IPS-18a (cell line): ENCODE data around the gene PYGB.

Experiments used
- H3K27ac ChIP-seq: one replicate; pipeline ENCODE4 v1.5.1; 2013; ENCODE audit warnings: low read length
- H3K27me3 ChIP-seq: one replicate; pipeline ENCODE4 v1.6.1; 2013; ENCODE audit warnings: mild to moderate bottlenecking, low read length; ENCODE audit not compliant: control insufficient read depth, insufficient read depth
- H3K36me3 ChIP-seq: one replicate; pipeline ENCODE4 v1.6.1; 2013; ENCODE audit warnings: low read depth, low read length; ENCODE audit not compliant: control insufficient read depth
- H3K4me1 ChIP-seq: one replicate; pipeline ENCODE4 v1.6.1; 2013; ENCODE audit warnings: low read depth, low read length; ENCODE audit not compliant: control insufficient read depth
- H3K4me3 ChIP-seq: one replicate; pipeline ENCODE4 v1.5.1; 2013; ENCODE audit warnings: low read length
- H3K9ac ChIP-seq: one replicate; pipeline ENCODE4 v1.6.1; 2013; ENCODE audit warnings: mild to moderate bottlenecking, low read length, moderate library complexity
- H3K9me3 ChIP-seq: one replicate; pipeline ENCODE4 v1.6.1; 2013; ENCODE audit warnings: low read depth, low read length; ENCODE audit not compliant: control insufficient read depth

Gene PYGB

DNA sequence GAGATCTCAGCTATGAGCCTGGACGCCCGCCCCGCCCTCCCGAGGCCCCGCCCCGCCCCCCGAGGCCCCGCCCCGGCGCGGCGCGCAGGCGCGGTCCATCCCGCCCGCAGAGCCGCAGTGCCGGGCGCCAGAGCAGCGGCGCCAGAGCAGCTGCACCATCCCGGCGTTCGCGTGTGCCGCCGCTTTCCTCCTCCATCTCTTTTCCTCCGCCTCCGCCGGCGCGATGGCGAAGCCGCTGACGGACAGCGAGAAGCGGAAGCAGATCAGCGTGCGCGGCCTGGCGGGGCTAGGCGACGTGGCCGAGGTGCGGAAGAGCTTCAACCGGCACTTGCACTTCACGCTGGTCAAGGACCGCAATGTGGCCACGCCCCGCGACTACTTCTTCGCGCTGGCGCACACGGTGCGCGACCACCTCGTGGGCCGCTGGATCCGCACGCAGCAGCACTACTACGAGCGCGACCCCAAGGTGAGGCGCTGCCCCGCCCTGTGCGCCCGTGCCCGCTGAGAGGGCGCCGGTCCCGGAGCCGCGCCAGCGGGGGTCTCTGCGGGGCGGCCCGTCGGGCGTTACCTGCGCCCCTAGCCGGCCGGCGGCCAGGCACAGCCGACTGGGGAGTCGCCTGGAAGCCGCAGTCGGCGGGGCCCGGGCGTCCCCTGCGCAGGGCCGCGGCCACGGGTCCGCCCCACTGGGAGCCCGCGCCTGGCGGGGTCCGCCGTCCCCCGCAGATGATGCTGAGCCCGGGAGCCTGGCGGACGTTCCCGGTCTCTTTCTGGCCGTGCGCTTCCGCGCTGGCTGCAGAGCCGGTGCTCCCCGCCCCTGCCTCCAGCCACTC, at the start of gene PYGB:
TSS of gene PYGB (plus strand) at position 130 of the 830 bp plus-strand sequence. CDS start at position 224, 94 bp downstream.
- Histone ChIP-seq H3K36me3 (no peaks in the 10 kb centered on the region), H3K27me3 (peaks cover 14% of the 10 kb centered on the region), H3K4me3 (peak within 1 kb of the TSS; percentile 87), H3K4me1 (peaks cover 14% of the 10 kb centered on the region), H3K27ac (no peak within 1 kb of the TSS), H3K9me3 (no peaks in the 10 kb centered on the region), H3K9ac (peak within 1 kb of the TSS; percentile 77)

- Histone ChIP-seq H3K27me3 (peaks cover 6% of the 10 kb centered on the region), H3K9me3 (no peaks in the 10 kb centered on the region), H3K9ac (no peak overlapping the region), H3K4me1 (peaks cover 21% of the 10 kb centered on the region), H3K36me3 (no peaks in the 10 kb centered on the region), H3K4me3 (no peak overlapping the region), H3K27ac (no peak overlapping the region)
Observed at GRCh38 chr20:25198663-25199383, 49.1 kb upstream of the PYGB start.

DNA sequence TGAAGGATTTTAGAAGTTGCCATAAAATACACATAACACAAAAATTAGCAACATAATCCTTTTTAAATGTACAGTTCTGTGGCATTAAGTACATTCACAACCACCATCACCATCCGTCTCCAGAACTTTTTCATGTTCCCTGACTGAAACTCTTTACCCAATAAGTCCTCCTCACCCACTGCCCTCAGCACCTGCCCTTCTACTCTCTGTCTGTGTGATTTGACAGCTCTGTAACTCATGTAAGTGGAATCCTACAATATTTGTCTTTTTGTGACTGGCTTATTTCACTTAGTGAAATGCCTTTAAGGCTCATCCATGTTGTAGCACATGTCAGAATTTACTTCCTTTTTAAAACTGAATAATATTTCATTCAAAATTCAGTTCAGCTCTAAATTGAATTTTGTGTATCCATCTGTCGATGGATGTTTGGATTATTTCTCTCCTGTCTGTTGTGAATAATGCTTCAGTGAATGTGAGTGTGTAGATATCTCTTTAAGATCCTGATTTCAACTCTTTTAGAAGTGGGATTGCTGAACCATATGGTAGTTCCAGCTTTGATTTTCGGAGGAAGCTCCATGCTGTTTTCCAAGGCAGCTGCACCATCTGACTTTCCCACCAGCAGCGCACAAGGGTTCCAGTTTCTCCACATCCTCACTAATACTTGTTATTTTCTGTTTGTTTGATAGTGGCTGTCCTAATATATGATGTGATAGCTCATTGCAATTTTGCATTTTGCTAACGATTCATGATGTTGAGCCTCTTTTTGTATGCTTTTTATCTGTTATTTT, 48.2 kb upstream of the PYGB start:
- no peak overlapping the region for H3K9ac ChIP-seq
- H3K4me1 ChIP-seq: peaks cover 21% of the 10 kb centered on the region
- H3K36me3 ChIP-seq: no peaks in the 10 kb centered on the region
- H3K4me3 ChIP-seq: no peak overlapping the region
- H3K27me3 ChIP-seq: peaks cover 6% of the 10 kb centered on the region
- no peak overlapping the region for H3K27ac ChIP-seq
- H3K9me3 ChIP-seq: no peaks in the 10 kb centered on the region

DNA sequence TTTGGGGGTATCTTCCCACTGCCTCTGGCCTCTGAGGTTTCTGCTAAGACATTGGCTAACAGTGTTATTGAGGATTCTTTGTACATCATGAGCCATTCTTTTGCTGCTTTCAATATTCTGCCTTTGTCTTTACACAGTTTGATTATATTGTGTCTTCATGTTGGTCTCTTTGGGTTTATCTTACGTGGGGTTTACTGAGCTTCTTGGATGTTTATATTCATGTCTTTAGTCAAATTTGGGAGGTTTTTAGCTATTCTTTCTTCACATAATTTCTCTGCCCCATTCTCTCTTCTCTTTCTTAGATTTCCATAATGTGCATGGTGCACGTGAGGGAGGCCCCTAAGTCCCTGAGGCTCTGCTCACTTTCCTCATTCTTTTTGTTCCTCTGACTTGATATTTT, 44.8 kb upstream of the PYGB start:
- H3K9me3 ChIP-seq: no peaks in the 10 kb centered on the region
- no peaks in the 10 kb centered on the region for H3K27me3 ChIP-seq
- no peak overlapping the region for H3K9ac ChIP-seq
- H3K4me1 ChIP-seq: peaks cover 13% of the 10 kb centered on the region
- H3K27ac ChIP-seq: no peak overlapping the region
- H3K4me3 ChIP-seq: no peak overlapping the region
- no peaks in the 10 kb centered on the region for H3K36me3 ChIP-seq

GRCh38 chr20:25203871-25204320, 44.0 kb upstream of the PYGB start:
- H3K27me3 ChIP-seq: no peaks in the 10 kb centered on the region
- no peak overlapping the region for H3K9ac ChIP-seq
- no peaks in the 10 kb centered on the region for H3K9me3 ChIP-seq
- no peak overlapping the region for H3K4me3 ChIP-seq
- peaks cover 9% of the 10 kb centered on the region for H3K4me1 ChIP-seq
- no peak overlapping the region for H3K27ac ChIP-seq
- no peaks in the 10 kb centered on the region for H3K36me3 ChIP-seq

- H3K27ac ChIP-seq: no peak overlapping the region
- no peak overlapping the region for H3K4me3 ChIP-seq
- H3K36me3 ChIP-seq: no peaks in the 10 kb centered on the region
- peaks cover 3% of the 10 kb centered on the region for H3K4me1 ChIP-seq
- H3K9me3 ChIP-seq: no peaks in the 10 kb centered on the region
- no peaks in the 10 kb centered on the region for H3K27me3 ChIP-seq
- H3K9ac ChIP-seq: no peak overlapping the region
Observed at GRCh38 chr20:25204550-25205276, 43.2 kb upstream of the PYGB start.

DNA sequence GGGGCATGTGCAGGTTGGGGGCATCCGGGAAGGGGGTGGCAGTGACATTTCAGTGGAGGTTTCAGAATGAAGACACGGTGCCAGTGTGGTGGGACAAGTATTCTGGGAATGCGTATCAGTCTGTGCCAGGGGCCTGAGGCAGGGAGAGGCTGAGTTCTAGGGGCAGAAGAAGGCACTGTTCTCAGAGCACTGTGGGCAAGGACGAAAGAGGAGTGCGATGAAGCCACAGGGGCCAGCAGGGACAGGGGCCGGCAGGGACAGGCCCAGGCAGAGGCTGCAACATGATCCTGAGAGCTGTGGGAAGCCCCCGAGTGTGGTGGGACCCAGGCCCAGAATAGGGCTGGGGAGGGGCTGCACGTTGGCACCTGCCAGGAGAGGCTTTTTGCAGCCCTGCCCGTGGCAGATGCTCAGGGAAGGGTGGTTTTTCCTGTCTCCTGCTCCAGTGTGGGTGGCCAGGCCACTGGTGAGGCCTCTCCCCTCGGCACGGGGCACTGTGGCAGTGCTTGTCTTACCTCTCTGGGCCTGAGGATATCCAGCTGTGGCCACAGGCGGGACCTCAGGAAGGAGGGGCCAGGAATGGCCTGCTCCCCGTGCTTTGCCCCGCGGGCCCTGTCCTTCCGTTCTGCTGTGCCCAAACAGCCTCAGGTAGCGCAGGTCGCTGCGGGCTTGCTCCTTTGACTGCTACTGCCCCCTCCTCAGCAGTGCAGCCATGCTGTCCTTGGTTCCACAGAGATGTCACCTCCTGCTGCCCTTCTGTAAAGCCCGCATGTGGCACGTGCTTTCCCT, 42.4 kb upstream of the PYGB start:
- H3K4me3 ChIP-seq: no peak overlapping the region
- no peaks in the 10 kb centered on the region for H3K9me3 ChIP-seq
- H3K27me3 ChIP-seq: no peaks in the 10 kb centered on the region
- no peaks in the 10 kb centered on the region for H3K4me1 ChIP-seq
- H3K36me3 ChIP-seq: no peaks in the 10 kb centered on the region
- H3K9ac ChIP-seq: no peak overlapping the region
- H3K27ac ChIP-seq: no peak overlapping the region

DNA sequence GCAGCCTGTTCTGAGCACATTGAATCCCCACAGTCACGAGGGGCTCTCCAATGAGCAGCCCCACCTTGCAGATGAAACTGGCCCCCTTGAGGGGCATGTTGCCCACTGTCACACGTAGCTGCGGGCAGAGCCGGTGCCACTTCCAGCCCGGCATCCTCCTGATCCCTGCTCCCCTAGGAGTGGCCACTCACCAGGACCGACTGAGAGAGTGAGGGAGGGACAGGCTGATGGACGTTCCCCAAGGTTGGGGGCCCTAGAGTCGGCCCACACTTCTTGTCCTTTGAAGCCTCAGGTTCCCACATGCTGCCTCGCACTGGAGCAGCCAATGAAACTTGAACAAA, 41.9 kb upstream of the PYGB start:
- Histone ChIP-seq H3K4me1 (no peaks in the 10 kb centered on the region), H3K9ac (no peak overlapping the region), H3K36me3 (no peaks in the 10 kb centered on the region), H3K9me3 (no peaks in the 10 kb centered on the region), H3K27ac (no peak overlapping the region), H3K27me3 (no peaks in the 10 kb centered on the region), H3K4me3 (no peak overlapping the region)

- Histone ChIP-seq H3K27ac (no peak overlapping the region), H3K4me1 (no peaks in the 10 kb centered on the region), H3K9me3 (no peaks in the 10 kb centered on the region), H3K9ac (no peak overlapping the region), H3K4me3 (no peak overlapping the region), H3K36me3 (no peaks in the 10 kb centered on the region), H3K27me3 (no peaks in the 10 kb centered on the region)
Observed at GRCh38 chr20:25206548-25206947, 41.3 kb upstream of the PYGB start.

- no peaks in the 10 kb centered on the region for H3K9me3 ChIP-seq
- H3K4me1 ChIP-seq: no peaks in the 10 kb centered on the region
- no peak overlapping the region for H3K27ac ChIP-seq
- no peaks in the 10 kb centered on the region for H3K36me3 ChIP-seq
- H3K4me3 ChIP-seq: no peak overlapping the region
- no peak overlapping the region for H3K9ac ChIP-seq
- no peaks in the 10 kb centered on the region for H3K27me3 ChIP-seq
Observed at GRCh38 chr20:25207149-25207959, 40.5 kb upstream of the PYGB start.
